GM18873 (cell line): ENCODE measurements around the gene REC114.
"Not testable (repeated sequence)": the region's sequence is repeated elsewhere in the genome, so short reads cannot be mapped to it uniquely, and the experiment has no call there.

ENCODE experiments used
- ATAC-seq: cut with Tn5 transposase; IDR thresholded peaks from one replicate; pipeline ENCODE4 v1.9.1; 2021; ENCODE audit warnings: mild to moderate bottlenecking, moderate library complexity, moderate number of reproducible peaks; ENCODE audit not compliant: unreplicated experiment, low FRiP score

REC114 gene

DNA sequence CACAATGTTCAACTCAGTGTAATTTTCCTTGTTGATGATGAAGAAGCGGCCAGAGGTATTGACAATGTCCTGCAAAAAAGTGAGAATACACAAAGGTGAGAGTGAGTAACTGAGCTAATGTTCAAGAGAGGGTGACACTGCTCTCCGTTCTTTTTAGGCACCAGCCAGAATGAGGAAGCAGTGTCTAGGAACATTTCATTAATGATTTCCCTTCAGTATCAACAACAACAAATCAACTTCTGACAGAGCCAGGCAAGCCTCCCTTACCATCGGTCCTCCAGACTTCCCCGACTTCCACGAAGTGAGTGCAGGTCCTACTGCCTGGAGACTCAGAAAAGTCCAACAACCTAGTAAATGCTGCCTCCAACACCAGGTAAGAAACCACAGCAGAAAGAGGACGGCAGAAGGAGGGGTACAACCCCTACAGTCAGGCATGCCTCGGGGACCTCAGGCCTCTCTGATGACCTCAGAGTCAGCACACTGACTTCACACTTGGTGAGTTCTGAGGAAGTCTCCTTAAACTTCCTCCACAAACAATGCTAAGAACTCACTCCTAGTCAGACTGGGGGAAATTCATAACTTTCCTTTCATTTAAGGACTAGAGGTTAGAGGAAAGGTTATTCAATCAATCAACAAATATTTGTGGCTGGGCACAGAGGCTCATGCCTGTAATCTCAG is 127.5 kb downstream of the REC114 start:
- no peak for ATAC-seq

DNA sequence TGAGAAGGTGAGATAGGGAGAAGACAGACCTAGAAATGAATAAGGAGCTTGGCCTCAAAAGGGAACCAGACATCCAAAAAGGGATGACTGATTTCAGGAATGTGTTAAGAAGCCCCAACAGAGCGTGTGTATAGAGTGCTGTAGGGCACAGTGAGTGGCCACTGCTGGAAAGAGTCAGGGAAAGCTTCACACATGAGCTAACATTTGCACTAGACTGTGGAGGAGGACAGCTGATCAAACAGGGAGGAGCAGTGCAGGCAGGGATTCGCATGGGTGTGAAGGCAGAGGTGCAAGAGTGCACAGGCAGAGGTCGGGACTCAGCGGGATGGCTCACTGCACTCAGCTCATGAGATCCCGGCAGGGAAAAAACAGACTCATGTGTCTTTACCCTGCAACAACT is 128.4 kb downstream of the REC114 start:
- no peak for ATAC-seq

DNA sequence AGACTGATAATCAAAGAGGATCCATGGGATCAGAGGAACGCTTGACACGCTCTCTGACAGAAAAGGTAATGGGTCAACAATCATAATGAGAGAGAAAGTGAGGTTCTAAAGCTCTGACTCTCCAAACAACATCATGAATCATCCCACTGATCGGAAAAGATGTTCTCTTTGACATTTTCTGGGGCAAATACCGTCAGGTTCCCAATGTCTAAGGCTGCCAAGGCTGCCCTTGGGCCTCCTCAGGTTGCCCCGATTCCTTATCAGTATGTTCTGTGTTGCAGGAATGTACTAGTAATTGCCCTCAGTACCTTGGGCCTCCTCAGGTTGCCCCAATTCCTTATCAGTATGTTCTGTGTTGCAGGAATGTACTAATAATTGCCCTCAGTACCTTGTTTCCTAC is 129.3 kb downstream of the REC114 start:
- no peak for ATAC-seq

DNA sequence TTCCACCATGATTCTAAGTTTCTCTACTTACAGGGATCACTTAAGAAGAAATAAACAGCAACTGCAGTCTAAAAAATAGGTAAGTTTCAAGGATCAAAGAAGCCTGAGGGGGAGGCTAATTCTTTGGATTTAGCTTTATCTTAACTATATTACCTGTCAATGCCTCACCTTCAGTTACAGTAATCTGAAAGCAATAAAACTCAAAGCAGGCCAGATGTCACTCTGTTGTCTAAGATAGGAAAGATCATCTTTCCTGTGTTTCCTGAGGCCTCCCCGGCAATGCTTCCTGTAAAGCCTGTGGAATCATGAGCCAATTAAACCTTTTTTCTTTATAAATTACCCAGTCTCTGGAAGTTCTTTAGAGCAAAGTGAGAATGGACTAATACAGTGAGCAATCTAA is 130.1 kb downstream of the REC114 start:
- ATAC-seq = no peak

DNA sequence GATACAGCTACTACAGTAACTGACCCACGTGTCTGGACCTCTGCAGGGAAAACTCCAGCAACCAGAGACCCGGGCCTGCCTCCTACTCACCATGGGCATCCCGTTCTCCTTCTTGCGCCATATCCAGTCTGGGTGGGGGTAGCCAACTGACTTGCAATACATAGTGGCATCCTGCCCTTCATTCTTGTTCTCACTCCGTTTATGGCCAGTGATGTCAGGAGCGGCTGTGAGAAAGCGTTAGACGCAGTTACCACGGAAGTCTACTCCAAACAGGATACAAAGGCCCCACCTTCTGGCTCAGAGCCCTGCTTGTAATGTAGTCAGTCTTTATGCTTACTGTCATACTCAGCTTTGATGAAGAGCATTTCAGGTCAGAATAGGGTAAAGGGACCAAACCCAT is 130.6 kb downstream of the REC114 start:
- ATAC-seq = no peak

DNA sequence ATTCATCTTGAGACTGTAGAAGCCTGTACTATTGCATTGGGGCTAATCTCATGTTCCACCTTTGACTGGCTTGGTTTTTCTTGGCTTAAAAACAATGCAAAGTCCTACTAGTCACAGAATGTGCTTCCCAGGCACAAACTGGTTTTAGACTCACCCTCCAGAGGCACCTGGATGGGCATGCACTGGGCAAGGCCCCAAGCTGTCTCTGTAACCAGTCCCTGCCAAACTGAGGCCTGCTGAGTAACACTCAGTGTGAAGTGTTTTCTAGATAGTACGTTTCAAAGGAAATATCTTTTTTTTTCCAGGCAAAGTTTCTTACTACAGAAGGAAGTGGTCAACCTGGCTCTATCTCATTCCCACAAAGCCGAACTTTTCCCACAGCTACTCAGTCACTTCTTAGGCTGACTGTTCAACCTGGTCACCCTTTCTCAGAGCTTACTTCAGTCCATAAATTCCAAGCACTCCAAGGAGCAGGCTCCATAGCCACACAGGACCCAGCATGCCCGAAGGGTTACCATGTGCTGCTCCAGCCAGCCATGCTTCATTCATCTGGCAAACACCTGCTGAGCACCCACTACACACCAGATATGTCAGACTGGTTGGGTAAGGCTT is 132.8 kb downstream of the REC114 start:
- ATAC-seq = no peak

DNA sequence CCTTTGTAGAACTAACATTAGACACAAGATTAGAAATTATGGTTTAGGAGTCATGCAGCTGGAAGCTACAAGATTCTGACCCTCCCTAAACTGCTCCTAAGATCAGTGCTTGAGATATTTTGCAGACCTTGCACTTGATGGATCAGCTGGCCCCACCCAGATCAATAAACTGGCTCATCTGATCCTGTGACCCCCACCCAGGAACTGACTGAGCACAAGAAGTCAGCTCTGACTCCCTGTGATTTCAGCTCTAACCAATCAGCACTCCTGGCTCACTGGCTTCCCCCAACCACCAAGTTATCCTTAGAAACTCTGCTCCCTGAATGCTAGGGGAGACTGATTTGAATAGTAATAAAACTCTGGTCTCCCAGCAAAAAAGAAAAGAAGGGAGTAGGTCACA is 134.6 kb downstream of the REC114 start:
- ATAC-seq = not testable (repeated sequence)

DNA sequence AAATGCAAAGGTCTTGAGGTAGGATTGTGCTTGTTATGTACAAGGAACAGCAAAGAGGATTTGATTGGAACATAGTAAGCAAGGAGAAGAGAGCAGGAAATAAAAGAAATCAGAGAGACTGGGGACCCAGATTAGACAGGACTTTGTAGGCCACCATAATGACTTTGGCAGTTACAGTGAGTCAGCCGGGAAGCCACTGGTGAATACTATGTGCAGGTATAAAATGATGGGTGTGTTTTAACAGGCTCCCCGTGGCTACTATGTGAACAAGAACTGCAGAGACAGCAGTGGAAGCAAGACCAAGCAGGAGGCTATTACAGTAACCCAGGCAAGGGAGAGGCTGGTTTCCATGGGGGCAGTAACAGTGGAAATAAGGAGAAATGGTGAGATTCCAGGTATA is 135.1 kb downstream of the REC114 start:
- ATAC-seq = no peak

DNA sequence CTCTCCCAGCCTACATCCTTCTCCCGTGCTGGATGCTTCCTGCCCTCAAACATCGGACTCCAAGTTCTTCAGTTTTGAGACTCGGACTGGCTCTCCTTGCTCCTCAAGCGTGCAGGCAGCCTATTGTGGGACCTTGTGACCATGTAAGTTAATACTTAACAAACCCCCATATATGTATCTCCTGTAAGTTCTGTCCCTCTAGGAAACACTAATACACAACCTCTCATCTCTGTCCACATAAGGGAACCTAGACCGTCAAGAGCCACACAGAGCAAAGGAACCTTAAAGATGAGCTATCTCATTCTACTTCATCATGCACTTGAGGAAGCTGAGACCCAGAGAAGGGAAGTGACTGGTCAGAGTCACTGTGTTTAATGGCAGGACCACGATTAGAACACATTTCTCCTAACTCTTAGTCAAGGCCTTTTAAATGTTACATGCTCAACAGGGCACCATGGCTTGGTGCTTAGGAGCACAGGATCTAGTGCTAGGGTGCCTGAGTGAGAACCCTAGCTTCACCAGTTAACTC is 140.0 kb downstream of the REC114 start:
- ATAC-seq = no peak

DNA sequence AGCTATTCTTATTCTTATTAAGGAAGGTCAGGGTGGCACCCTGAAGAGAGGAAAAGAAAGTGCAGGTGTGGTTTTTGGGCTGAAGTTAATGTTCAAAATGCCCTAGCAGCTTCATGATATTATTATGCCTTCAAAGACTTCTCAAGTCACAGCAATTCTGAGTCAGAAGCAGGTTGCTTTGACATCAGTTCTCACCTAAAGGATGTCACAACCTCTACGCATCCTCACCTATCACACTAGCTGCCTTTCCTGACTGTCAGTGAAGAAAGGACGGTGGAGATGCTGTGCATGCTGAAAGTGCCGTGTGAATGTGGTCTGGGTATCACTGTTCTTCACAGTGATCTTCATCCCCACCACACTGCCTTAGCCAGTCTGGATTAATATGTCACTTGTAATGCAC is 140.6 kb downstream of the REC114 start:
- ATAC-seq = no peak

DNA sequence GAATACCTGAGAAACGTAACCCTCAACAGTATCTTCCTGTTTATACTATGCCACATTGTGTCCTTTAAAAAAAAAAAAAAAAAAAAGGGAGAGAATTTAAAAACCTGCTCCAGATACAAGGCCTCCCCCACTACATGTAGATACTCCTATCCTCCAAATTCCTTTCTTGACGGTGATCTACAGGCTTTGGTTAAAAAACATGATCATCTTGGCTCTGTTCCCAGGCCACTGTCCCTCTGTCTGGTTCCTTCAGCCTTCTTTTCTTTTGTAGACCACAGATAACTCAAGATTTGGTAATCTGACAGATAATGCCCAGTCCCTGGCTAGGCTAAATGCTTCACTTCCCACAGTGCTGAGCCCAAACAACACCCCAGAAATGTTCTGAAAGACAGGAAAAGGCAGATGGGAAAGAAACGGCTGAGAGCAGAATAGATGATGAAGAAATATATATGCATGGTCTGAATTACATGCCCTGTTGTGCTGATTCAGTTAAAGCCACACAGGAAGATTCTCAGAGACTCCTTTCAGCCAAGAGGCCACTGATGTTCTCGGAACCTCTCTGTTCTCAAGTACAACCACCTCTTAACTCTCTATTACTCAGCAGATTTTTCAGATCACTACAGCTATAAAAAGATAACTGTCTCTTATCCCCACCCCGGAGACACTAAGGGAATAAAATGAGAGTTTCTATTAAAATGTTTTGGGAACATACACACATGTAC is 141.9 kb downstream of the REC114 start:
- ATAC-seq = no peak

DNA sequence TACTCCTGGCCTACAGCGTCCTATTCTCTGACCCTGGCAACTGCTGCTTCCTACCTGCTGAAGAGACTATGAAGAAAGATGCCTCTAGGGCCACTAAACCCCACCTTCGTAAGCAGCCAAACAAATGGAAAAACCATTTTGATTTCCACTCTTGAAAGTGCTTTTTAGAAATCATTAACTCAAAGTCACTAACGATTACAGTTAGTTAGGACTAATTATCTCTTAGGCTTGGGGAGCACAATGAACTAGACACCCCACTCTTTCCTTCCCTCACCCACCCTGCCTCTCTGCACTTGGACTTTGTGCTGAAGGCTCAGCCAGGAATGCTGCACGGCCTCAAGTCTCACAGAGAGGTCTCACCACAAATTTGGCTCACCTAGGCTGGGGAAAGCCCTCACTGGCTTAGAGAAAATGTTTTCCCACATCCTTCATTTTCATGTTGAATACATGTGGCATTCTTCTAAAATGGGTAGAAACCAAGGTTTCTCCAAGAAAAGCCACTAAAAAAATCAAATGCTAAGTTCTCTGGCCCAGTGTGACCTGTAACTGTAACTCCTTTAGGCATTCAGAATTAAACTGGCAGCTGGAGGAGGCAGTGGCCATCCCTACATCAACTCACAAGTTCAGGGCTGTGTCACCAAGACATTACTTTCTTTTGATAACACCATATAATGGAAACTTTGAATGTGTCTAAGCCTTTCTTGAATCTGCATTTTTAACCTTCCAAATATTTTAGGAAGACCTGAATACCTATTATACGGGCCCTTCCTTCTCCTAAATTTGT is 143.1 kb downstream of the REC114 start:
- ATAC-seq = no peak

DNA sequence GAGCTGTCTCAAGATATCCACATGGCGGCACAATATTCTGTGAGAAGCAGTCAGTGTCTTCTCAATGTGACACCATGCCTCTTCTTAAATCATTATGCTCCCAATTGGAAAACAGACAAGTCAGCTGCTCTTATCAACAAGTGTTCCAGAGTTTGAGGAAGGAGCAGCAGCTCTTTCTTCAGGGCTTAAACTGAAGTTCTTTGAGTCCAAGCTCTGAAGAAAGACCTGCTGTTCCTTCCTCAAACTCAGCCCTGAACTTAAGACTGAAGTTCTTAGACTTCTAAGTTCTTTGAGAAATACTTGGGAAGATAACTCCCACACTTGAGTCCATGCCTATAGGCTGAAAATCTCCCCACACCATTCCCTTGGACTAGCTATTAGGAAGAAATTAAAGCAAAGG is 146.8 kb downstream of the REC114 start:
- ATAC-seq = no peak

DNA sequence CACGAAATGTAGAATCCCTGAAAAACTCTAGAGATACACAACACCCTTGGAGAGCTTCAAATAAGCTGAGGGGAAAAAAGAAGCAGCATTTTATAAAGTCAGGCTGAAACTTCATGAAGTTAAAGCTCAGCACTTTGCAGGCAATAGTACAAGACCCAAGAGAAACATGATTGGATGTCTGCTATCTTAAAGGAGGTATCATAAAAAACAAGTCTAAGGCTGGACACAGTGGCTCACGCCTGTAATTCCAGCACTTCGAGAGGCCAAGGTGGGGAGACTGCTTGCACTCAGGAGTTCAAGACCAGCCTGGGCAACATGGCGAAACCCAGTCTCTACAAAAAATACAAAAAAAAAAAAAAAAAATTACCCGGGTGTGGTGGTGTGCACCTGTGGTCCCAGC is 147.3 kb downstream of the REC114 start:
- ATAC-seq = no peak

DNA sequence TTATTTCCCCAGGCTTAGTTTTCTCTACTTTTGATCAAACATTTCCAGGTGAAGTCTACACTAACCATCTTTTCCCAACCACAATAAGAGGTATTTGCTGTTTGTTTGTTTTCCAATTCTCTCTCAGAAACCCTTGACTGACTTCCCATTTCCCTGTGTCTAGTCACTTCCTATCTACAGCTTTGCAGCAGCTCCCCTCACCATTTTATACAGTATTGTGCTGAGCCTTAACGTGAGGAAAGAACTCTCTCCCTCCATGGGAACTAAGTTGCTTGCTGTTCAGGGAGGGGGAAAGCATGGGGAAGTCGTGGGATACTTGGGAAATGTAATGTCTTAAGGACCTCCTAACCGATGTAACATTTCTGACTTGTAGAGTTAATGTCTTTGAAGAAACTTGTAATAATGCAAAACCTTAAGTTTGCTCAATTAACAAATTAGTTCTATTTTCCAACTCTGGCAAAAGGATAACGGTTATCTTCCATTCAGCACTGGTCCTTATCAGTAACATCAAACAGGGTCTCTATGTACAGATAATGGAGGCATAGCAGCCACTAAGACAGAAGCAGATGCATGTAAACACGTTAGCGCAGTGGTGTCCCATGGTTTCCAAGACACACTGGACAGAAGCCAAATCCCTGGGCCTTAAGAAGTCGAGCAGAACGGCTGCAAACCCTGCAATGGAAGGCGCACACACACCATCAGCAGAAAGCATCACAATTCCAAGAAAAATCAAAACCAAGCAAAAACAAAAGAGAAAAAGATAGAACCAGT is 150.5 kb downstream of the REC114 start:
- no peak for ATAC-seq

DNA sequence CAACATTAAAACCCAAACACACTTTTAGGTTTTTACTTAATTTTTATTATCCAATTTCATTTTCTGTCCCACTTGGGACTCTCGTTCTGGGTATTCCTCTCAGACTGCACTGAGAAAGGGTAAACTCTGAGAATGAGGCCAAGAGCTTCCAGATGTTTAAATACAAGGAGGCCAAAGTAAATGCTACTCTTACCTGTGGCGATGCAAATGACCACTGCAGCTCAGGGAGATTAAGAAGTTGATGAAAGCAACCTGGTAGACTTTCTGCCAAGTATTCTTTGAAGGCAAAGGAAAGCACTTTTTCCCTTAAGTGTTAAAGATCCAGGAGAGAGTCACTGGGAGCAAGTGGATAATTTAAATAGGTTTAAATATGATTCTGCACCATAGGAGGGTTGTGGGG is 151.1 kb downstream of the REC114 start:
- ATAC-seq = no peak

DNA sequence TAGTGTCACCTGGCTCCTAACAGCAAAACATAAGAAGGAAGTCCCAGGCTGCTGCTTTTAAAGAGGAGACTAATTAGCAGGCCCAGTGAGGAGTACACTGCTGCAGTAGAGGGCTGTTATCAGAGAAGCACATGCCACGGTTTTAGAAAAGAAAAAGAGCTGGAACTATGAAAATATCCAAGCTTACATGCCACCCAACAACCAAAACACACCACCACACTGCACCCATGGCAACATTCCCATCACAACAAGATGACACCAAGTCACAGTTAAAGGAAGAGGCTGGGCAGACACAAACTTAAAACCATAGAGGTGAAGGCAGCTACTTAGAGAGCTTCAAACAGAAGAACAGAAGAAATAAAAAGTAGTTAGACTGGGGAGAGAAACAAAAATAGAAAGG is 153.2 kb downstream of the REC114 start:
- ATAC-seq = no peak

DNA sequence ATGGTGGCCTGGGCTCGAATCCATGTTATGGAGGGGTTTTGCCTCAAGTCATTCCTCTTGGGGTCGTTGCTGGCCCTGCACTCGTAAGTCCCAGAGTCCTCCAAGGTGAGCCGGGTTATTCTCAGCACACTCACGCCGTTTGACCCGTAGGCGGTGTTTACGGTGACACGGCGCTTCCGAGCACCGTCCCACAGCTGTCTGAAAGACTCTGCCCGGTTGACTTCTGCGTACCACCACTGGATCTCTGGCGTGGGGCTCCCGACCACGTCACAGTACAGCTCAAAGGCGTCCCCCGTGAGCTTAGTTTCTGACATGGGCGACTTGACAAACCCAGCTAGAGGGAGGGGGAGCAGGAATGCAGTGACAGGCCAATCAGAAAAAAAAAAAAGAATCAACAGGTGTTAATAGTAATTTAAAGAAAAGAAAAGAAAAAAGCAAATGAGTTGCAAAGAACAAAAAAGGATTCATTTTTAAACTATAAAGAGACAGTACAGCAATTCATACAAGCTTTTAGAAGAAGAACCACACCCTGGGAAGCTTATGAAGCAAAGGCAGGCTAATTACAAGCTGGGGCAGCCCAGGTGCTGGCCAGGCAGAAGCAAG is 154.2 kb downstream of the REC114 start:
- no peak for ATAC-seq

DNA sequence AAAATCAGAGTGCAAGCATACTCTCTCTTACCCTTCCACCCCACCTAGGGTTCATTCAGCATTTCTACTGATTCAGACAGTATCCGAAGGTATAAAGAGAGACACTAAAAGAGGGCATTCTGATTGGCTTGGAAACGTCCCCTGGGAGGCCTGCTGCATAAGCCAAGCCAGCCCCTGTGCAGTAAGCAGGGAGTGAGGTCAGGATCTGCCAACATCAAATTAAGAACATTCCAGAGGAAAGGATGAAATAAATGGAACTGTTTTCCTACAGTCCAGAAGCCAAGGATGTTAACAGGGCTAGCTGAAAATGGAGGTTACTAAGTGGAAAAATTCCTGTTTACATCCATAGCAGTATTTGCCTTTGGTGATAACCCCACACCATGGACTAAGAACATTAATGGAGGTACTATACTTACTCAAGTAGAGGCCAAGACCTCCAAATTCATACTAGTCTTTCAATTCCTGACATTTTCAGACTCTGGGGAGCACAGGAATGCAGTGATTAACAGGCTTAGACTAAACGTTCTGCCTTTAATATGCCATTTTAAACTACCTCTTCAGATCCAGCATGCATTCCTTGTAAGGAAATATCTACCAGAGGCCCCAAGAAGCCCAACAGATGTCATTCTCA is 155.7 kb downstream of the REC114 start:
- ATAC-seq = no peak
